Panc1 (cell line): ENCODE data around the gene SMIM38.

Source experiments
- CTCF ChIP-seq: fragments of 450-650 bp; IDR thresholded peaks from 2 replicates; pipeline ENCODE4 v1.5.1; 2017; ENCODE audit warnings: mild to moderate bottlenecking
- POLR2AphosphoS5 ChIP-seq: IDR thresholded peaks from 2 replicates; pipeline ENCODE4 v1.6.1; 2012; ENCODE audit warnings: mild to moderate bottlenecking, low read depth, low read length, moderate library complexity
- REST ChIP-seq, 2 experiments: IDR thresholded peaks; 2 replicates each; pipeline ENCODE4 v1.6.1; 2011 to 2012; ENCODE audit warnings: low read depth in 2 of 2, control low read depth in 1 of 2, low read length in 1 of 2, mild to moderate bottlenecking in 1 of 2, moderate library complexity in 1 of 2; ENCODE audit not compliant: insufficient read depth in 1 of 2
- SIN3A ChIP-seq: IDR thresholded peaks from 2 replicates; pipeline ENCODE4 v1.6.1; 2012; ENCODE audit warnings: low read depth, mild to moderate bottlenecking, low read length, moderate library complexity, borderline replicate concordance; ENCODE audit not compliant: insufficient read depth
- TCF7L2 ChIP-seq: IDR thresholded peaks from 2 replicates; pipeline ENCODE4 v1.6.1; 2011; ENCODE audit warnings: mild to moderate bottlenecking, low read depth, low read length, inconsistent platforms

GRCh38 chr11:69198891-69199582 is 43.3 kb downstream of the SMIM38 start:
- TF ChIP-seq POLR2AphosphoS5, result no peak
- no peak for TF ChIP-seq CTCF
- no peak for TF ChIP-seq REST (IDR thresholded peaks at IDR 0.05; ENCODE audit: insufficient read depth in 1 of 2, low read depth in 2 of 2, low read length in 1 of 2)
- no peak for TF ChIP-seq SIN3A
- TF ChIP-seq TCF7L2, result no peak
